Measurements from ENCODE around the gene DNASE2B. TPM values are rescaled to one million over a fixed set of nuclear protein-coding genes. Genes with fewer than 3 reads are reported as not detected.

DNASE2B gene
- polyA plus RNA-seq, 1 donor (not counting 4 experiments of a cell fraction or from before 2014, with no cell fraction given) = not detected

DNA sequence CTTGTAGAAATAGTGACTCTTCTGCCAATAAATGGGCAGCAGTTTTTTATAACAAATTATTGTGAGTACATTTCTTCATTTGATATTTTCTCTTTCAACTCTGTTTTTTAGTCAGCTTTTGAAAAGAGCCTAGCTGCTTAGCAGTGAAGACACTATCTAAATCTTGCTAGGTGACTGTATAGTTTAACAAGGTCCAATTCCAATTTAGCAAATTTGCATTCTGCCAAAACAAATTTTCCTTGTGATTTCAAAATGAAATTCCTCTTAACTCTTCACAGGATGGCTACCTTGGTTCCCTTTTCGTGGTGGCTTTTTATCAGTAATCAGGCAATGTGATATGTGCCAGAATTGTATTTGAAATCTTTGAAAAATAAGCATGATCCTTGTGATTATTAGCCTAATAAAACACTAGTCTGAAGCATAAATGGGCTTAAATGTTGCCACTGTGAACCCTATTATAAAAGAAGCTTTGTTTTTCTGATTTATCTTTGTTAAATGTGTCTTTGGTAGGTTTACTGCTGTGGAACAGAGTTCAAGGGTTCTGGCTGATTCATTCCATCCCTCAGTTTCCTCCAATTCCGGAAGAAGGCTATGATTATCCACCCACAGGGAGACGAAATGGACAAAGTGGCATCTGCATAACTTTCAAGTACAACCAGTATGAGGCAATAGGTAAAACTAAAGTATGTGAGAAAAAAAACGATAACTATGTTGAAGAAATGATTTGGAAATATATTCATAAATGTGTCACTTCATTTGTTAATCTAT lies 12.2 kb downstream of the DNASE2B start:
- H3K4me2 ChIP-seq (ENCODE audit: control insufficient read depth, extremely low read depth, insufficient read depth, low read depth, low read length) = no peak overlapping the region
- DNase-seq (ENCODE audit: low read depth, low spot score) (no peak), FAIRE-seq (no peak)
- TF ChIP-seq CTCF (optimal IDR thresholded peaks at IDR 0.05 in 1 of 3, IDR thresholded peaks at IDR 0.05 in 1 of 3, conservative IDR thresholded peaks at IDR 0.05 in 1 of 3; ENCODE audit: extremely low read depth in 1 of 3, insufficient read depth in 2 of 3, low read length in 3 of 3) (no peak), EZH2 (IDR thresholded peaks at IDR 0.05; ENCODE audit: low read length) (no peak)
- no peaks in the 10 kb centered on the region for H3K36me3 ChIP-seq (ENCODE audit: control insufficient read depth in 2 of 2, extremely low read depth in 1 of 2, insufficient read depth in 2 of 2, low read length in 2 of 2)
- no peaks in the 10 kb centered on the region for H3K9me1 ChIP-seq (ENCODE audit: control insufficient read depth, extremely low read depth, insufficient read depth, low read length)
- H2AFZ ChIP-seq (ENCODE audit: control insufficient read depth, low read length) = no peak overlapping the region
- H3K27me3 ChIP-seq (ENCODE audit: control insufficient read depth, extremely low read depth, insufficient read depth, low read length) = no peaks in the 10 kb centered on the region
- H3K79me2 ChIP-seq (ENCODE audit: control insufficient read depth, insufficient read depth, low read length) = no peaks in the 10 kb centered on the region
- H3K9me3 ChIP-seq (ENCODE audit: control insufficient read depth, low read depth, low read length) = no peaks in the 10 kb centered on the region
- H3K4me3 ChIP-seq (ENCODE audit: control insufficient read depth in 2 of 3, extremely low read depth in 1 of 3, insufficient read depth in 2 of 3, low read depth in 1 of 3, low read length in 3 of 3) = no peak overlapping the region
- H3K27ac ChIP-seq (ENCODE audit: control insufficient read depth, insufficient read depth, low read length) = no peak overlapping the region
- H3K4me1 ChIP-seq (ENCODE audit: control insufficient read depth, extremely low read depth, insufficient read depth, low read length) = no peaks in the 10 kb centered on the region
- dilution Hi-C loops (cut with MboI; ENCODE audit: extremely low pct_ligation_motif_present, low sequenced_read_pairs) = no loop called here
- no peaks in the 10 kb centered on the region for H4K20me1 ChIP-seq (ENCODE audit: control insufficient read depth, extremely low read depth, insufficient read depth, low read length)
- H3K9ac ChIP-seq (ENCODE audit: control insufficient read depth, extremely low read depth, insufficient read depth, low read length) = no peak overlapping the region

DNA sequence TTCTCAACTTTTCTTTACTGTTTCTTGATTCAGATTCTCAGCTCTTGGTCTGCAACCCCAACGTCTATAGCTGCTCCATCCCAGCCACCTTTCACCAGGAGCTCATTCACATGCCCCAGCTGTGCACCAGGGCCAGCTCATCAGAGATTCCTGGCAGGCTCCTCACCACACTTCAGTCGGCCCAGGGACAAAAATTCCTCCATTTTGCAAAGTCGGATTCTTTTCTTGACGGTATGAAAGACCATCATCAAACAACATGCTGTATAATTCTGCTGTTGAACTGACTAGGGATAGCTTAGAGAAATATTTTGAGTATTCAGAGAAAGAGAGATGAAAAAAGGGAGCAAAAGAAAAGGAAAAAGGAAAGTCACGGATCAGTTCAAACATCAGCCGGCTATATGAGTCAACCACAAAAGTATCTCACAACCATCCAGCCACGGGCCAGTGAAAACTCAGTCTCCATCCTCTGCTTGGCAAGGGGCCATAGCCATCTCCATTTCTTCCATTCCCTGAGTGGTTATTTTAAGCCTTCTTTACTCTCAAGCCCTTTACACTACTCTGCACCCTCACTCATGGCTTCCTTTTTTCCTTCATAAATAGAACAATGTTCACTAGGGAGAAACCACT lies 14.1 kb downstream of the DNASE2B start:
- Histone ChIP-seq H3K36me3 (ENCODE audit: control insufficient read depth in 2 of 2, extremely low read depth in 1 of 2, insufficient read depth in 2 of 2, low read length in 2 of 2) (no peaks in the 10 kb centered on the region), H2AFZ (ENCODE audit: control insufficient read depth, low read length) (no peak overlapping the region), H3K4me3 (ENCODE audit: control insufficient read depth in 2 of 3, extremely low read depth in 1 of 3, insufficient read depth in 2 of 3, low read depth in 1 of 3, low read length in 3 of 3) (no peak overlapping the region), H3K27ac (ENCODE audit: control insufficient read depth, insufficient read depth, low read length) (no peak overlapping the region), H3K27me3 (ENCODE audit: control insufficient read depth, extremely low read depth, insufficient read depth, low read length) (no peaks in the 10 kb centered on the region), H3K4me2 (ENCODE audit: control insufficient read depth, extremely low read depth, insufficient read depth, low read depth, low read length) (no peak overlapping the region), H3K9me1 (ENCODE audit: control insufficient read depth, extremely low read depth, insufficient read depth, low read length) (no peaks in the 10 kb centered on the region), H3K4me1 (ENCODE audit: control insufficient read depth, extremely low read depth, insufficient read depth, low read length) (no peaks in the 10 kb centered on the region), H3K9me3 (ENCODE audit: control insufficient read depth, low read depth, low read length) (no peaks in the 10 kb centered on the region), H3K79me2 (ENCODE audit: control insufficient read depth, insufficient read depth, low read length) (no peaks in the 10 kb centered on the region), H3K9ac (ENCODE audit: control insufficient read depth, extremely low read depth, insufficient read depth, low read length) (no peak overlapping the region), H4K20me1 (ENCODE audit: control insufficient read depth, extremely low read depth, insufficient read depth, low read length) (no peaks in the 10 kb centered on the region)
- dilution Hi-C loops (cut with MboI; ENCODE audit: extremely low pct_ligation_motif_present, low sequenced_read_pairs) = no loop called here
- FAIRE-seq = no peak
- no peak for TF ChIP-seq EZH2 (IDR thresholded peaks at IDR 0.05; ENCODE audit: low read length)
- TF ChIP-seq CTCF (optimal IDR thresholded peaks at IDR 0.05 in 1 of 3, IDR thresholded peaks at IDR 0.05 in 1 of 3, conservative IDR thresholded peaks at IDR 0.05 in 1 of 3; ENCODE audit: extremely low read depth in 1 of 3, insufficient read depth in 2 of 3, low read length in 3 of 3) = no peak
- DNase-seq (ENCODE audit: low read depth, low spot score) = no peak
